Endometrium (tissue), 2 donors: ENCODE results near the gene CDH13.

Experiments
- FAIRE-seq: peaks from 2 replicates; lab custom pipeline; 2012; peaks lifted over from hg19 to GRCh38; lab: Jason Lieb, UNC
- donor health status: control.
- donor health status: control.

CDH13 gene

DNA sequence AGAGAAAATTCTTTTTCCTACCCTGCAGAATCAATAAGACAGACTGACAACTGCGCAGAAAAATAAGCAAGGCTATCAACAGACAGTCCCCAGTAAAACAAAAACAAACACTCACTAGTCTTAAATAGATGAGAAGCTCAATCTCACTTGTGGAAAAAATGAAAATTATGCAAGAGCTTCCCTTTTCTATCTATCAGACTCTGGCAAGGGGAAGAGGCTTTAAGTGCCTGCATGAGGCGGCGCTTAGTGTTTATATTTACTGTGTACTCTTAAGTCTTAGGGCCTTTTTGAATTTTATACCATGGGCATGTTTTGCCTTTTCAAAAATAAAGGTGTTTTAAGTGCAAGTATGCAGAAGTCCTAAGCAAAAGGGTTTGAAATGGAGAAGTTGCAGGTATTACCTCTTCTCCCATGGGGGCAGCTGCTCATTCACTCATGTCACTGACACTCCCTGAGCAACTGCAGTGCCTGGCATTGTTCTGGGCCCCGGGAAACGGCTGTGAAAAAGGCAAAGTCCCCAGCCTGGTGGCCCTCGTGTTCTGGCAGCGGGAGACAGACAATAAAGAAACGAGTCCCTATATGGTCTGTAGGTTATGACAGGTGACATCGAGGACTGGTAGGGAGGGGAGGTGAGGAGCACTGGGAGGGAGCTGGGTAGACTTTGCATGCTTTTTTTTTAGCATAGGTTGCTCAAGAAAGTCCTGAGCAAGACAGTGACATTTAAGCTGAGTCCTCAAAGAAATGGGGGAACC lies 1216.2 kb downstream of the CDH13 start:
- no peak for FAIRE-seq

- FAIRE-seq = no peak
Measured at GRCh38 chr16:83843657-83844056, 1216.9 kb downstream of the CDH13 start.

- FAIRE-seq = no peak
Measured at GRCh38 chr16:83845263-83845662, 1218.5 kb downstream of the CDH13 start.

DNA sequence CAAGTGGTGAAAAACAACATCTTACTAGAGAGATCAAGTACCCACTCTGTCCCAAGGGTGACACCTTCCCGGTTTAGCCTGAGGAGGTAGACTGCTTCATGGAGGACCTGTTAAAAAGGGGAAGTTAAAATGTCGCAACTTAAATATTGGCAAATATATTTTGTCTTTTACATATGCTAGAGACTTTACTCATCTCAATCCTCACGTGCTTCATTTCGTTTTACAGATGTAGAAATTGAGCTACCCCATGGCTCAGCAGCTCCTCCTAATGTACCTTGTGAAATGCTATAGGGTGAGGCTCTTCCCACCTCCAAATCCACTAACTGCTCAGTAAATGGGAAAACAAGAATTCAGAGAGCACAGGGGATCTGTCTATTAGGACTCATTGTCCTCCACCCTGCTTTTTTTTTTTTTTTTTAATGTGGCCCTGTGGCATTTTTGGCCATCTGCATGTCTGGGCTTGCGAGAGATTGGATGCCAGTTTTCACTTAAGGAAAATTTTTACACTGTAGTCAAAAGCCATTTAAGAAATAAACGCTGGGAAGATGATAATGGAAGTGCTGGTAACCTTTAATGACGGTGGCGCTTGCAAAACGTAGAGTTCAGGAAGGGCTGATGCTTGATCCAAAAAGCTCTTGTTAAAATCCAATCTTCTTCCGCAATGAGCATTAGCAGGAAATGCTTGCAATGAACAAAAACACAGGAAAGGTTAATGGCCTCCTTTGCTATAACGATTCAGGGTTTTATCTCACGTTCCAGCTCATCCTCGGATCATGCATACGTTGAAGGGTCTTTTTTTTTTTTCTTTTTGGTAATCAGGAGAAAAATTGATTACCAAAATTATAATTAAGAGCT lies 1220.8 kb downstream of the CDH13 start:
- no peak for FAIRE-seq

- FAIRE-seq = no peak
Measured at GRCh38 chr16:83849421-83849820, 1222.7 kb downstream of the CDH13 start.
